GM06990 (cell line): ENCODE results near the gene TBXAS1.

Source experiments
- DNase-seq: peaks from one replicate; pipeline ENCODE4 v3.0.0-alpha.2; 2011; ENCODE audit not compliant: insufficient read length; ENCODE audit errors: extremely low read depth
- H3K27me3 ChIP-seq: replicated peaks from 2 replicates; pipeline ENCODE4 v1.6.0; 2011; ENCODE audit warnings: low read length; ENCODE audit not compliant: control insufficient read depth, insufficient read depth
- H3K36me3 ChIP-seq: 2 replicates; pipeline ENCODE4 v1.5.1; 2011; ENCODE audit warnings: low read length; ENCODE audit not compliant: control insufficient read depth, insufficient read depth
- H3K4me3 ChIP-seq: replicated peaks from 2 replicates; pipeline ENCODE4 v1.5.1; 2011; ENCODE audit warnings: low read depth, mild to moderate bottlenecking, control low read depth, low read length
- TF ChIP-seq, protein P1 (sequence below): IDR thresholded peaks from 2 replicates; pipeline ENCODE4 v1.5.1; 2011; ENCODE audit warnings: low read length, control low read depth, mild to moderate bottlenecking, inconsistent platforms; ENCODE audit not compliant: insufficient read depth, poor library complexity, severe bottlenecking

TBXAS1 gene

DNA sequence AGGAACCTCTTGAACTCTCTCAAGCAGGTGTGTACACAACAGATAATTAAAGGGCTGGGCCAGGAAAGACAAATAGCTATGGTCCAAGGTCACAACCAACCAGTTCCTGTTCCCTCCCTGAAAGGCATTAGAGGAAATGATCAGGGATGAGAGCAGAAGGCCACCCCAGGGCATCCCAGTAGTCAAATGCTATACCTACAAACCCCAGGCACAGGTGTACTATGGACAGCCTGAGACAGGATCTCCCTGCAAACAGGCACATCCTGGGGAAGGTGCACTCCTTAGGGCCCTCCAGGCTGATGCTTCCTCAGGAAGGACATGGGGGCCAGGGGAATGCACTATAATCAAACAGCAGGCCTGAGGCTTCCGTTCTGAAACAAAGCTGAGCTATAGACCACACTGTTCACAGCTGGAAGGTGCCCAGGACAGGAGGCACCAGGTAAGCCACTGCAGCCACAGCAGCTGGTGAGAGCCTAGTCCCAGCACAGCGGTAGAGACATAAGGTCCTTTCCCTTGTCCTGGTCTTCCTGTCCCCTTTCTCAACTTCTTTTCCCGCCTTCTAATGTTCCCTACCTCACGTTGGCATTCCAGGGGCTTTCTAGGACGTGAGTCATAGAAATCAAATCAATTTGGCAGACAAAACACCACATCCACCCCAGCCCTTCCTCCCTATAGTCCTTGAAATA lies 220.4 kb downstream of the TBXAS1 start:
- TF ChIP-seq, protein P1, sequence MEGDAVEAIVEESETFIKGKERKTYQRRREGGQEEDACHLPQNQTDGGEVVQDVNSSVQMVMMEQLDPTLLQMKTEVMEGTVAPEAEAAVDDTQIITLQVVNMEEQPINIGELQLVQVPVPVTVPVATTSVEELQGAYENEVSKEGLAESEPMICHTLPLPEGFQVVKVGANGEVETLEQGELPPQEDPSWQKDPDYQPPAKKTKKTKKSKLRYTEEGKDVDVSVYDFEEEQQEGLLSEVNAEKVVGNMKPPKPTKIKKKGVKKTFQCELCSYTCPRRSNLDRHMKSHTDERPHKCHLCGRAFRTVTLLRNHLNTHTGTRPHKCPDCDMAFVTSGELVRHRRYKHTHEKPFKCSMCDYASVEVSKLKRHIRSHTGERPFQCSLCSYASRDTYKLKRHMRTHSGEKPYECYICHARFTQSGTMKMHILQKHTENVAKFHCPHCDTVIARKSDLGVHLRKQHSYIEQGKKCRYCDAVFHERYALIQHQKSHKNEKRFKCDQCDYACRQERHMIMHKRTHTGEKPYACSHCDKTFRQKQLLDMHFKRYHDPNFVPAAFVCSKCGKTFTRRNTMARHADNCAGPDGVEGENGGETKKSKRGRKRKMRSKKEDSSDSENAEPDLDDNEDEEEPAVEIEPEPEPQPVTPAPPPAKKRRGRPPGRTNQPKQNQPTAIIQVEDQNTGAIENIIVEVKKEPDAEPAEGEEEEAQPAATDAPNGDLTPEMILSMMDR: no peak
- DNase-seq: no peak
- Histone ChIP-seq H3K27me3 (no peaks in the 10 kb centered on the region), H3K36me3 (no peaks in the 10 kb centered on the region; the same call in none of the 2 replicates), H3K4me3 (no peak overlapping the region)

DNA sequence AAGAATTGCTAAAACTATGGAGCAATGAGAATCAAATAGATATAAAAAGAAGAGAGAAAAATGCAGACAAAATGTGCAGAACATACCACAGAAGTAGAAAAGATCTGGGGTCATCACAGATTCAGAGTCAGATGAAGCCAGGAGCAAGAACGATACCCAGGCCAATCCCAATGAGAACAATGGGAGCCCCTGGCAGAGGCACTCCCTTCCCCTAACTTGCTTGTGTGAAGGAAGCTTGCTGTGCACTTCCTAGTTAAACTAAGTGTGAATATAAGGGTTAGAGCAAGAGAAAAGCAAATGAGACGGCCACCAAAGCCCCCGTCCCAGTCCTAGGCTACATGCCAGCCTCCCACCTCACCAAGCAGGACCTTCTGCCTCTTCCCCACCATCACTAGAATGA lies 221.0 kb downstream of the TBXAS1 start:
- TF ChIP-seq, protein P1: no peak
- no peak for DNase-seq

GRCh38 chr7:140051820-140052219 lies 222.8 kb downstream of the TBXAS1 start:
- no peak for DNase-seq
- no peak overlapping the region for H3K4me3 ChIP-seq
- TF ChIP-seq, protein P1: no peak
- no peaks in the 10 kb centered on the region; the same call in 1 of the 2 replicates for H3K36me3 ChIP-seq
- no peaks in the 10 kb centered on the region for H3K27me3 ChIP-seq

More for the DNA sequence above, 221.0 kb downstream of the TBXAS1 start:
- Histone ChIP-seq H3K27me3 (no peaks in the 10 kb centered on the region), H3K36me3 (no peaks in the 10 kb centered on the region; the same call in none of the 2 replicates), H3K4me3 (no peak overlapping the region)

DNA sequence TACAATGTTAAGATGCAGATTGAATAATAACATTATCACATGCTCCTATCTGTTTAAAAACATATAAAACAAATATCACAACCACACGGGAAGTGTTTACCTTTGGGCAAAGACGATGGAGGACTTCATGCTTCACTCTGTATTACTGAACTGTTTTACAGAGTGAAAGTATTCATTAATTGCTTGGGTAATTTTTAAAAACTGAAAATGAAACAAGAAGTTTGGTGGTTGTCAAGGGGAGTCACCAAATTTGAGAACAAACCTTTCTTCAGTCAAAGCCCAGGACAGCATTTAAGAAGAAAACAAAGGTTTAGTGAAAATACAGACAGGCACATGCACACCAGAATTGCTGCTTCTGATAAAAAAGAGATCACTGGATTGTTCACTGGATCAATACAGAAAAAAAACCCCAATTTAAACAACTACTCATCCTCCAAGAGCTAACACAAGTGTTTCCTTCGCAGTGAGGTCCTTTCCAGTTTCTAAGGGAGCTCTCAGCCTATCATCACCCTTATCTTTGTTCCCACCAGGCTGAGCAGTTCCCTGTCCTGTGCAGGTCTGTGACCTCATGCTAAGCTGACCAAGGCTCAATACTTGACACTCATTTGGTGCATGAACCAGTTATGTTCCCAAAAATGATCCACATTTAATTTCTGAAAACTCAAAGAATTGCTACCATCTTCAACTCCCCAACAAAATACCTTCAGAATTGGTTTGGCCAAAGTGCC lies 224.9 kb downstream of the TBXAS1 start:
- Histone ChIP-seq H3K27me3 (no peaks in the 10 kb centered on the region), H3K36me3 (no peaks in the 10 kb centered on the region), H3K4me3 (no peak overlapping the region)
- DNase-seq: no peak
- TF ChIP-seq, protein P1: no peak

- no peaks in the 10 kb centered on the region for H3K36me3 ChIP-seq
- TF ChIP-seq, protein P1: no peak
- H3K4me3 ChIP-seq: no peak overlapping the region
- no peak for DNase-seq
- H3K27me3 ChIP-seq: no peaks in the 10 kb centered on the region
These were observed 225.7 kb downstream of the TBXAS1 start for GRCh38 chr7:140054751-140055150.
